Measurements from ENCODE around the gene NTSR1.

DNA sequence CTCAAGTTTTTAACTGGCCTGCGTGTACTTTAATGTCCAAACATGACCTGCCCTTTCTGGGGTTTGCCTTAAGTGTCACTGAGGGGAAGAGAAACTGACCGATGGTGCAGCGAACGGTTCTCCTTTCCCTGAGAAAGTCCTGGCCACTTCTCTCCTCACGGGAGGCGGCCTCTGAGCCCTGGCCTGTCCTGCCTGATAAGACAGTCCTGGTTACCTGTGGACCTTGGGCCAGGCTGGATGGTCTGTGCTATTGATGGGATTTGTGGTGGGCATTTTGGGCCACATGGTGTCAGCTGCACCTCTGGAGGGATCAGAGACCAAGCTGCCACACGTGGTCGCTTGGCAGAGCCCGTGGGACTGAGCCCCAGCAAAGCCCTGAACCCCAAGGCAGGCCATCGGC lies 11.6 kb upstream of the NTSR1 start:
- TF ChIP-seq, protein P1, sequence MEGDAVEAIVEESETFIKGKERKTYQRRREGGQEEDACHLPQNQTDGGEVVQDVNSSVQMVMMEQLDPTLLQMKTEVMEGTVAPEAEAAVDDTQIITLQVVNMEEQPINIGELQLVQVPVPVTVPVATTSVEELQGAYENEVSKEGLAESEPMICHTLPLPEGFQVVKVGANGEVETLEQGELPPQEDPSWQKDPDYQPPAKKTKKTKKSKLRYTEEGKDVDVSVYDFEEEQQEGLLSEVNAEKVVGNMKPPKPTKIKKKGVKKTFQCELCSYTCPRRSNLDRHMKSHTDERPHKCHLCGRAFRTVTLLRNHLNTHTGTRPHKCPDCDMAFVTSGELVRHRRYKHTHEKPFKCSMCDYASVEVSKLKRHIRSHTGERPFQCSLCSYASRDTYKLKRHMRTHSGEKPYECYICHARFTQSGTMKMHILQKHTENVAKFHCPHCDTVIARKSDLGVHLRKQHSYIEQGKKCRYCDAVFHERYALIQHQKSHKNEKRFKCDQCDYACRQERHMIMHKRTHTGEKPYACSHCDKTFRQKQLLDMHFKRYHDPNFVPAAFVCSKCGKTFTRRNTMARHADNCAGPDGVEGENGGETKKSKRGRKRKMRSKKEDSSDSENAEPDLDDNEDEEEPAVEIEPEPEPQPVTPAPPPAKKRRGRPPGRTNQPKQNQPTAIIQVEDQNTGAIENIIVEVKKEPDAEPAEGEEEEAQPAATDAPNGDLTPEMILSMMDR (IDR thresholded peaks at IDR 0.05) = no peak
- TF ChIP-seq EZH2 (IDR thresholded peaks at IDR 0.05) = no peak

Measured in neural progenitor cell (in vitro differentiated cells).